ELF-1 (cell line): Measurements from ENCODE around the gene TMEM109.

Source experiments
- DNase-seq: peaks from one replicate; pipeline ENCODE4 v3.0.0-alpha.2; 2016; ENCODE audit warnings: low read depth, low spot score

The TMEM109 gene

DNA sequence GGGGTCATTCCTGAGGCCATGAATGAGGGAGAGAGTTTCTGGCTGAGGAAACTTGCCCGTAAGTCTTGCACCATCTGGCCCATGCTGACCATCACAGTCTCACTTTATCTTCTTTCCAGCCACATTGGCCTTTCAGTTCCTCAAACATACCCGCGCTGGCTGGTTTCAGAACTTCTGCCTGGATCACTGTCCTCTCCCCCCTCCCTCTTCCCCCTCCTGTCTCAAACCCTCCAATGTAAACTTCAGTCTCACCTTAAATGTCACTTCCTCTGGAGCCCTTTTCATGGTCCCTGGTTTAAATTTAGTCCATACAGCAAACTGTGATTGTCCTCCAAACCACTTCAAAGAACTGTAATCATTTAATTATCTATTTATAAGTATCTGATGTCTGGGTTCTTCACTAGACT is 3.7 kb upstream of the TMEM109 start:
- DNase-seq = no peak

DNA sequence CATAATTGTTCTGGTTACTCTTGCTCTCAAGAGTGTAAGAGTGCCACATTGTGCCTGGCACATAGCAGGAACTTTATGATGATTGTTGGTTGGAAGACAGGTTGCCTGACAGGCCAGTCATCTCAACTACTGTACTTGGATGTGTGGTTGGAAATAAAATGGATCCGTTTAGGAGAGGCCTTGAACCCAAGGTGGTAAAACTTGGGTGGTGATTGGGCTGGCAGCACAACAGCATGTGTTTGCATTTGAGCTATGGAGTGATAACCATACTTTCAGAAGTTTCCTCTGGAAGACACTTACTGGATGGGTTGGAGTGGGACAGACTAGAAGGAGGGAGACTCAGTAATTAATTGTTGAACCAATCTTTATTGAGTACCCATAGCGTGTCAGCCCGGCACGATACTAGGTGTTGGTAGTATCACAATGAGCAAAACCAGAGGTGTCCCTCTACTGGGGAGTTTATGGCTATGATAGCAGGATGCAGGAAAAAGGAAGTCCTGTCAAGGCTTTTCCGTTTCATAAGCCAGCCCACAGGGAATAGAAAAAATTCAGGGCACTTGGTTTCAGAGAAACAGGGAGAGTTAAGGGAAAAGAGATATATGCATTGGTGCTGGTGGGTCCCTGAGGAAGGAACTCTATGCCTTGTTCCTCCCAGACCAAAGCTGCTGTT is 3.1 kb upstream of the TMEM109 start:
- no peak for DNase-seq

DNA sequence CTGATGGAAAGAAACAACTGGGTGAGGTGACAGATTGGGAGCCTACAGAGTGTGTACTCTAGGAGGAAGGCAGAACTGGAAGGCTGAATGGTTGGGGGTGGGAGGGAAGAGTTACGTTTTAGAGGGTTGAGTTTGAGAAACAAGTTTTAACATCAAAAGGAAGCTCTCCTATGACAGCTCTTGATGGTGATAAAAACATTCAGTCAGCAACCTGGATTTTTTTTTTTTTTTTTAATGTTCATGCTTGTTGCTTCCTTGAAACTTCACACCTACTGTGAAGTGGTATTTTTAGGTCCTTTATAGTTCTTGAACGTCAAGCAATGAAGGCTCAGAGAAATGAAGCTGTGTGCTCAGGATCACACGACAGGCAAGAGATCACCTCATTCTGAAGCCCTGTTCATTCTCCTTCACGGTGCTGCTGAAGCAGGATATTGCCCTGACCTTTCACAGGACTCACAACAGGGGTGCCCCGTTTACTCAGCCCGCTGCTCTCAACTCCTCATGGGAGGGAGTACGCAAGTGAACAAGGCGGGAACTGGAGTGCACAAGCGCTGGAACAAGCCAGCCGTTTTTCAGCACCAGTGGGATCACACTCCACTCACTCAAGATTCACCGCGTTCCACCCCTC is 1.6 kb upstream of the TMEM109 start:
- no peak for DNase-seq

DNA sequence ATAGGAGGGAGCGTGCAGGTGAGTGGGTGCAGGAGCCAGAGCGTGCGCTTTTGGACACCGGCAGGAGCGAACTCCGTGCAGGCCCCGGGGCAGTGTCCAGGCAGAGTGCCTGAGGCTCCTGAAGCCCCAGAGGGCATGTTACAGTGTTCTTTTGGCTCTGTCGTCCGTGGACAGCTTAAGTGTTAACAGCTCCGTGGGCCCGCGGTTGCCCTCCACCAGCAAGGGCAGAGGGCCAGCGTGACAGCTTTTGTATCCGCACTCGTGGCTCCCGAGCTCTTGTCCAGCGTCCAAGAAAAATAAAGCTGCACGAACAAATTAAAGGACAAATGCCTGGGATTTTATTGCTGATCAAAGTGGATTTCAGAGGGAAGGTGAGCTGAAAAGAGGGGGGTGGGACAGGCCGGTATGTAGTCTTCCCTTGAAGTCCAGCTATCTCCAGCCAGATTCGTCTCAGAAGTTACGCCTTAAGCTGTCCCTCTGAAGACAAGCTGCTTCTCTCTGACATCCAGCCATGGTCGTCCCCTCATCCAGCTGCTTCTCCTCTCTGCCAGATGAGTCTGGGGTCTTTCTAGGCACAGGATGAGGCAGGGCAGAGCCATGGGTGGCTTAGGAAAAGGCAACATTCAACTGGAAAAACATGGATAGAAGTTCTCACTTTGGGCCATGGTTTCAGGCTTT is 968 bp upstream of the TMEM109 start:
- DNase-seq = no peak

DNA sequence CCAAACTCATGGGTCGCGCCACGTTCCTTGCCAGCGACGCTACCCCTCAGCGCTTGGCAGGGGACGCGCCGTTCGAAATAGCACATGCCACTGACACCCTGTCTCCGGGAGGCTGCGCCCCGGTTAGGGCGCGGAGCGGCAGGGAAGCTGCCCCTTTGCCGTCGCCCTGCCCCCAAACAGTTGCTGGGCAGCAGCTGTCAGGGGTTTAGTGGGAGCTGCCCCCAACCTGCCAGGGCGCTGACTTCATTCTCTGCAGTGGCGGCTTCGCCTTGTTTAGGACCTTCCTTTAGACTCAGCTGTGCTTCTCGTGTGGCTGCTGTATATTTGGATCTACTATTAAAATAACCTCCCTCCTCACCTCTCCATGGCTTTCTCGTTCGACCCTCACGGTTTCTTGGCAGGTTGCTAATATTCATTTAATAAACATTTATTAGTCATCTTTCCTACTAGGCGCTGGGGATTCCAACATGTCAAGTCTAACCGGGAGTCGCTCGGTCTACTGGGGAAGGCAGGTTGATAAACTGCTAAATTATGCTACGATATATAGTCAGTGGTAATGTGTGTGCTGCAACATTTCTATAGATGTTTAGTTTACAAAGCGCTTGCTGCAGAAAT is 782 bp downstream of the TMEM109 start:
- DNase-seq = peak; percentile 44

DNA sequence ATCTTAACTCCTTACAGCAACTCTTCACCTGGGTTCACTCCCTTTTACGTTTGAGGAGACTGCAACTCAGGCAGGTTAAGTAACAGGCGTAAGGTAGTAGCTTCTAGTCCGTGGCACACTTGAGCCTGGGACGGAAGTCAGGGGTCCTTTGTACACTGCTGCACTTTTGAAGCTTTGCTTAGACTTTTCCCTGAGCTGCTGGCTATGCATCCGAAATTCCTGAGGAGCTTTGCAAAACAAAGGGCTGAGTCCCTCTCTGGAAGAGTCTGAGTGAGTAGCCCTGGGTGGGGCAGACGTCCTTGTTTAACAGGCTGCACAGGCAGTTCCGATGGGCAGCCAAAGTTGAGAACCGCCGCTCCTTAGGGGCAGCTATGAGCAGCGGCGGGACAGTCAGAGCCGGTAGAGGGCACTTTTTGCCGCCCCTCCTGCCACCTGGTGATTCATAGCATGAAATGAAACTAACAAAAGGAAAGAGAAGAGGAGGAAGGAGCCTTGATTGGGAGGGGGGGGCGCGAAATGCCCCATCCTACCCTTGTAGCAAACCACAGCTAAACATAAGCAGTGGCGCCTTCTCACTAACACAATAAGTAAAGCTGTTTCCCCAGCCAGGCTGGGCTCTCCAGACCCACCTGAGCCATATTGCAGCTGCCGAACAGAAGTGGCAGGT is 1.4 kb downstream of the TMEM109 start:
- DNase-seq = peak; percentile 94

DNA sequence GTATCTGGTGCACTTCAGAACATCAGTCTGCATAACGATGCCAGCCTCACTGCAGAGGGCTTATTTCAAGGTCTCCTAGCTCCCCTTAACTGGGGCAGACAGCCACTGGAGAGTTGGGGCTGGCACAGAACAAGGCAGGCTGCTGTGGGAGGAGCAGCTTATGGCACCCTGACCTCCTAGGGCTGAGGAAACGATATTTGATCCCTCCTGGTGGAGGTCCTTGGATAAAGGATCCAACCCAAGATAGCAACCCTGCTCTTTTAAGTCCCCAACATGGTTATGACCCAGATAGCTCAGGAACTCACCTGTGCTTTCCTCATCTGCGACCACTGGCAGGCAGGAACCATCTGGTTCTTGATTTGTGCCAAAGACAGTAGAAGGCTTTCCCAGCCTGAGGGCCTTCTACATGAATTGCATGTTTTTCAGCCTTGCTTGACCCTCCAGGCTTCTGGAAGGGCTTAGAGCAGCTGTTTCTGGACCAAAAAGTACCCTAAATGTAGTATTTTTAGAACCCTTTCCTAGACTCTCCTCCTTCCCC is 2.8 kb downstream of the TMEM109 start:
- DNase-seq = no peak

DNA sequence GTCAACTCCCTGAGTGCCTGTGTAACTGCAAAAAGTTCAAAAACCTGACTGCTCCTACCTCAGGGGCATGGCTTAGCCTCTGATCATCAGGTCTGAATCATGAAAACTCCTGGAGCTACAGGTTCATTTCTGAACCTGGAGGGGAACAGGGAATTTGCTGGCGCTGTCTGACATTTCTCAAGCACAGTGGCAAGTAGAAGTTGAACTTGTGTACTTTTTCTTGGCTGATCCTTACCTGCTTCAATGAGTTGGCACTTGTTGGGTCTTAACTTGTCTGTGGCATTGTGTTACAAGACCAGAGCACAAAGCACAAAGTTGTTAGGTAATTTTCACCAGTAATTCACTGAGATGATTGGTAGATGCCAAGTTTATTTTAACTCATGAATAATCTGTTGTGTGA is 3.3 kb downstream of the TMEM109 start:
- DNase-seq = no peak

DNA sequence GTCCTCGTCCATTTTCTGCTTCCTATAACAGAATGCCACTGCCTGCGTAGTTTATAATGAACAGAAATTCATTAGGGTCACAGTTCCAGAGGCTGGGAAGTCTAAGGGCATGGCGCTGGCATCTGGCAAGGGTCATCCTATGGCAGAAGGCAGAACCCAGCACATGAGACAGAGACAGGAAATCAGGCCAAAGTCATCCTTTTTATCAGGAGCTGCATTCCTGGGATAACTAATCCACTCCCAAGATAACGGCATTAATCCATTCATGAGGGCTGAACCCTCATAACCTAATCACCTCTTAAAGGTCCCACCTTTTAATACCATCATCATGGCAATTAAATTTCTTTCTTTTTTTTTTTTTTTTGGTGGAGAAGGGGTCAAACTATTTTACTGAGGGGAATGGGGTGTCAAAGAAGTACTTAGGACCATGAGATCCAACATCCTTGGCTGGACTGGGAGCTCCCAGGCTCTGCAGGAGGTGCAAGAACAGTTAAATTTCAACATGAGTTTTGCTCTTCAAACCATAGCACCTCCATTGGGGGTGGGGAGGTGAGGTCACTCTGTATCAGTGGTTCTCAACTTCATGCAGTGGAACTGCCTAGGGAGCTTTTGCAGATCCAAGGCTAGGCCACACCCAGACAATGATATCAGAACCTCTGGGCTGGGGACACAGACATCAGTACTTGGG is 4.4 kb downstream of the TMEM109 start:
- DNase-seq = no peak

DNA sequence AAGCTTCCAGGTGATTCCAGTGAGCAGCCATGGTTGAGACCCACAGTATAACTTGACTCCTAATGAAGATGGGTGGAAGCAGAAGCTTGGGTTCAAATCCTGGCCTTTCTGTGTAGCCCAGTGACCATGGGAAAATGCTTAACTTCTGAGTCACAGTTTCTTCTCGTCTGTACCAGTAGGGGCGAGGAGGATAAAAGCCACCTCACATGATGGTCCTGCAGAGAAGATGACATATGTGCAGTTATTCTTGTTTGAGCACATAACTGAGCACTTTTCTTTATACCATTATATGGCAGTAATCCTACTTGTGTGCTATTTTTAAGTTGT is 4.9 kb downstream of the TMEM109 start:
- no peak for DNase-seq

DNA sequence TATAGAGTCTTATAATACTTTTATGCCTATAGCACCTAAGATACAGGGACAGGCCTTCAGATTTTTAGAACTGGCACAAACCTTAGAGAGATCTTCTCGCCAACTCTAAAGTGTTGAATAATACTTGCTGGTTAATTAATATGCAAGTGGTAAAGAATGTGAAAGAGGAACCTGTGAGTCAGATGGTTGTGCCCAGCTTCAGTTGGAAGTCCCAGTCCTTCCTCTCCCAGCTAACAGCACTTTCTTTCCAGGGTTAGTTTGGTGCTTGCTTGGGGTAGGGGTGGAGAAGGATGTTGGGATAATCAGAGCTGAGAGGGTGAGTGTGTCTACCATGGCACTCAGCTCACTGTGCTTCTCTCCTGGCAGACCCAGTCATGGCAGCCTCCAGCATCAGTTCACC is 5.4 kb downstream of the TMEM109 start:
- DNase-seq = no peak

DNA sequence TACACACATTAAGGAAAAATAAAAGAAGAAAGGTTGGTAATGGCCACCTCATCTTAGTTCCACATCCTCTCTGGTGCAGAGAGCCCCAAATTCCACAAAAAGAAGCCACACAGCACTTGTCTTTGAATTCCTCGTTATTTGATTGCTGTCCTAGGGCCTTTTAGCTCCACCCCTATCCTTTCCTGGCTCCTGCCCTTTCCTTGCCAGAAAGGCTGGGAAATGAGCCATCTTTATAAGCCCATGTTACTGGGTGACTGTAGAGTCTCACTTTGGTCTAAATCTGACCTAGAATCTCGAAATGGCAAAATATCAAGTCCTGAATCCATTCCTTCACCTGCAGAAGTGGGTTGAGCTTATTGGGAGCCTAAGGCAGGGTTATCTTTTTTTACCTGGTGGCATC is 6.0 kb downstream of the TMEM109 start:
- DNase-seq = no peak

DNA sequence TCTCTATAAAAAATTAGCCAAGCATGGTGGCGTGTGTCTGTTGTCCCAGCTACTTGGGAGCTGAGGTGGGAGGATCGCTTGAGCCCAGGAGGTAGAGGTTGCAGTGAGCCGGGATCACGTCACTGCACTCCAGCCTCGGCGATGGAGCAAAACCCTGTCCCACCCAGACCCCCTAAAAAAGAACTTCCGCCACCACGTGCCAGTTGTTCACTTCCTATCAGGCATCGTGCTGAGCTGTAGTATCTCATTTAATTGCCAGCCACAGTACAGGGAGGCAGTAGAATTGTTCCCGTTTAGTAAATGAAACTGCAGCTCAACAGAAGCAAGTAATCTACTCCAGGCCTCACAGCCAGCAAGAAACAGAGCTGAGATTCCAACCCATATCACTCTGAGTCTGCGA is 7.3 kb downstream of the TMEM109 start:
- no peak for DNase-seq

DNA sequence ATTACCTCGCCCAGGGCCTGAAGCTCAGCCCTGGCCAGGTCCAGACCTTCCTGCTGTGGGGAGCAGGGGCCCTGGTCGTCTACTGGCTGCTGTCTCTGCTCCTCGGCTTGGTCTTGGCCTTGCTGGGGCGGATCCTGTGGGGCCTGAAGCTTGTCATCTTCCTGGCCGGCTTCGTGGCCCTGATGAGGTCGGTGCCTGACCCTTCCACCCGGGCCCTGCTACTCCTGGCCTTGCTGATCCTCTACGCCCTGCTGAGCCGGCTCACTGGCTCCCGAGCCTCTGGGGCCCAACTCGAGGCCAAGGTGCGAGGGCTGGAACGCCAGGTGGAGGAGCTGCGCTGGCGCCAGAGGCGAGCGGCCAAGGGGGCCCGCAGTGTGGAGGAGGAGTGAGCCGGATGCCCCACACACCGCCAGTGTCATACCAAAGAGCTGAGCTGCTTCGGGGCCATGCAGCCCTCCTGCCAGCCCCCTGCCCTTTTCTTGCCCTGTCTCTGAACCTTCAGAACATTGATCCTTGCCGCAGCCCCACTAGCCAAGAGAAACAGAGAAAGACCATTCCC is 7.9 kb downstream of the TMEM109 start:
- DNase-seq = no peak

DNA sequence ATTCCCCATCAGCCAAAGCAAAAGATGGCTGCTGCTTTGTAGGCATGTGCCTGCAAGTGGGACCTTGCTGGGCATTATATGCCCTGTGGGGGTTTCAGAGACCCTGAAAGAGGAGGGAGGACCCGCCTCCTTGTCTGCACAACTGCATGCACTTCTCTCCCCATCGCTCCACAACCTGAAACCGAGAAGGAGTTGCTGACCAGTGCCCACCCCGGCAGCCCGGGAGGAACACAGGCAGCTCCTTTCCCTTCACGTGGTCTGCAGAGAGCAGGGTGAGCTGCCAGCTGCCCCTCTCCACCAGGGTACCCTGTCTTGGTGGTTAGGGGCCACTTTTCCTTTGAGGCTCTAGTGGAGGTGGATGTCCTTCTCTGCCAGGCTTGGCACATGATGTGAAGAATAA is 8.9 kb downstream of the TMEM109 start:
- DNase-seq = no peak

DNA sequence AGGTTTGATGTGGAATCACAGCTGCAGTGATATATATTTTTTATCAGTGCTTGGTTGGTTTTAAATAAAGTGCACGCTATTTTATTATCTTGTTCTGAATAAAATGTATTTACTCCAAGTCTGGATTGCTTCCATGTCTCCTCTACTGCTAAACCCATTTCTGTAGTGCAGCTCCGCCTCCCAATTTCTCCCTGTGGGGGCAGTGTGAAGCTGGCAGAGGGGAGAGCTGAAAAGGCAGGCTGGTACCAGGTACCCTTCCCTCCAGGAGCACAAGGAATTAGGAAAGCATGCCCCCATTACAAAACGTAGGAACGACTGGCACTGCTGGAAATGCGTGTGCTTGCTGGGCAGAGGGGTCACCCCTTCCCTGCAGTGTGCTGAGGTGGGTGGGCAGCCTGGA is 9.4 kb downstream of the TMEM109 start:
- no peak for DNase-seq

DNA sequence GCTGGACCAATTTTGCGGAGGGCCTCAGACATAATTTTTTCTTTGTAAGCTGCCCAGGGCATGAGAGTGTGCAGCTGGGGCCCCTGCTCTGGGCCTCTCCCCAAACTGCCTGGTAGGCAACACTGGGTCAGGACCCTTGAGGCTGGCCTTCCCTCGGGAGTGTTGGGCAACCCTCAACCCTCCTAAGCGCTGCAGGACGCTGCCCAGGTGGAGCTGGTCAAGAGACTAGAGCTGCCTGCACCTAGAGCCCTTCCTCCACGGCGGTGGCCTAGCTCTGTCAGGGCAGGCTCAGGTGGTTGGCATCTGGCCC is 9.8 kb downstream of the TMEM109 start:
- DNase-seq = no peak

DNA sequence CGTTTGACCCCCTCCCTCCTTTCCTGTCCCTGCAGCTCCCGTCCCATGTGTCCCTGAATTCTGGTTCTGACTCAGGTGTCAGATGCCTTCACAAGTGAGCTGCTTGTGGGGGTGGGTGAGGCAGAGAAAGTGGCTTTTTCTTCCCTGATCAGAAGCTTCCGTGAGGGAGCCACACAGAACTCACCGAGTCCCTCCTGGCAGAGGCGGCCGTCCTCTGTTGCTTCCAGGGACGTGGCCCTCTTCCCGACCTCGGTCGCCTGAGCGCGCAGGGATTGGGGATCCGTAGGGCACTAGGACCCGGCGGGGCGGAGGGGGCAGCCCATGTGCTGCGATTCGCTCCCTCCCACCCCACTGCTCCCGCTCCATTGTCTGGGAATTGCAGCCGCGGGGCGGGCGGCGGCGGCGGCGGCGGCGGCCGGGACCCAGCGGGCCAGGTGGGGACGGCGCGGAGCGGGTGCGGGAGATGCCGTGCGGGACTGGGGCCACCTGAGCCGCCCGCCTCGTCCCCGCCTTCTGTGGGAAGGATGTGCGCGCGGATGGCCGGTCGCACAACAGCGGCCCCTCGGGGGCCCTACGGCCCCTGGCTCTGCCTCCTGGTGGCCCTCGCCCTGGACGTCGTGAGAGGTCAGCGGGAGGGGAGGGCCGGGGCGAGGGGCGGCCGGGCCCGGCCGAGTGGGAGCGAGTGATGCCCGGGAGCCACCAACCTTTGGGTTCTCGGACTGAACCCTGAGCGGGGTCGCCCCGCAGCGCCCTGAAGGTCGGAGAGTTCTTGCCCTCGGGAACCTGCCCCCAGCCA is 10.3 kb downstream of the TMEM109 start, which contains the start of gene TMEM132A:
Gene TMEM132A, plus strand, starts transcription at position 351 of the 796 bp plus-strand sequence. Its CDS starts 174 bp downstream, at position 525.
- peak; percentile 82 for DNase-seq

DNA sequence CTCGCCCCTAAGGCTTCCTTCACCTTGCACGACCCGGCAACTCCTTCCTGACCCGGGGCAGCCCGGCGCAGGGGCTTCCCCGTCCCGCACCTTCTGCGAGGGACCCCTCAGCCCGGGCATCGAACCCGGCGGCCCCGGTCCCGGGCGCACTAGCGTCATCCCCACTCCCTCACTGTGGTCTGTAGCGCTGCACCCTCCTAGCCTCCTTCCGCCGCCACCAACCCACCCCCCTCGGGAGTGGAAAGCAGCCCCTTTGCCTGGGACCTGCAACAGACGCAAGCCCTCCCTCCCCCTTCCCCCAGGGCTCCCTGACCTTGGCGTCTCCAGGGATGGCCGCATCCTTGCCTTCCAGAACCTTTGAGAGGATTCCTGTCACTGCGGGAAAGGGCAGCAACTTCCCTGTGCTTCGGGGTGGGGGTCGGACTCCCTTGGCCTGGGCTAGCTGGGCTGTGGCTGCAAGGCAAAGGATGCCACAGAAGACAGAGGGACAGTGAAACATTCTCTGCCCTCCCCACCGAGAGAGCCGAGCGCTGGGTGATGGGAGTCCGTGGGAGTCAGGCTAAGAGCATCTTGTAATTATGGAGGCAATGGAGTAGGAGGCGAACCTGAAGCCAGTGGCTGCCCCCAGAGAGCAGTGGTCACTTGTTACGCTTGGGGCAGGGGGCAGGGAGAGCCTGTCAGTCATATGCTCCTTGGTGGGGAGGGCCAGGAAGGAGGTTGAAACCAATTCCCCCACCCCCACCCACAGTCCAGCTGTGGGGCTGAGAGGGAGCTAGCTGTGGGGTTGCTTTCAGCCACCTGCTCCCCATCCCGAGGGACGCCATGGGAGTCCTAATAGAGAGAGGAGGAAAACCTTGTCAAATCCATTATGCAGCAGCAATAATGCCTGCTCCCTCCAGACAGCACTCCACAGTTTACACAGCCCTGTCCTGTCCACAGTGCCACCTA is 11.2 kb downstream of the TMEM109 start:
- DNase-seq = peak; percentile 35
